RKO (cell line): ENCODE measurements around the gene SEBOX.

Experiments
- DNase-seq: peaks from one replicate; pipeline ENCODE4 v3.0.0-alpha.2; 2016; ENCODE audit warnings: low spot score

Gene SEBOX

DNA sequence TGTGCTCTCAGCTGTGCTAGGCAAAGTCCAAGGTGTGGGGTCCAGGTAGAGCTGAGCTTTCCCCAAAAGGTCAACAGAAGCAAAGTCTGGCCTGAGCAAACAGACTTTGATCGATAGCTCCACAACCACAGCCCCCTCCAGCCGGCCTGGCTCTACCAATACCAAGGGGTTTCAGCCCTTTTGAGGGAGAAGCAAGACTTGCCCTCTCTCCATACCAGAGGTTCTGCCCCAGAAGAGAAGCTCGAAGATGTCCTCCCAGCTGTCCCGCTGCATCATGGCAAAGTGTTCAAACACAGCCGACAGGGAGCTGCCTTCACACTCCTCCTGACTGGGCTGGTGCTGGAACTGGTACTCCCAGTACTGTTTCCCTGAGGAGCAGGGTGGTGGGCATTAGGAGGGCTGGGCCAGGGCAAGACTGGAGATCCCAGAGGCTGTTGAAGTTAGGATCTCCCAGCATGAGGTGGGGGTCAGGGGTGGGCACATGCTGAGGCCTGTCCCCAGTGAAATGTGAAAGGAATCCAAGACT, 3.4 kb upstream of the SEBOX start:
- no peak for DNase-seq

DNA sequence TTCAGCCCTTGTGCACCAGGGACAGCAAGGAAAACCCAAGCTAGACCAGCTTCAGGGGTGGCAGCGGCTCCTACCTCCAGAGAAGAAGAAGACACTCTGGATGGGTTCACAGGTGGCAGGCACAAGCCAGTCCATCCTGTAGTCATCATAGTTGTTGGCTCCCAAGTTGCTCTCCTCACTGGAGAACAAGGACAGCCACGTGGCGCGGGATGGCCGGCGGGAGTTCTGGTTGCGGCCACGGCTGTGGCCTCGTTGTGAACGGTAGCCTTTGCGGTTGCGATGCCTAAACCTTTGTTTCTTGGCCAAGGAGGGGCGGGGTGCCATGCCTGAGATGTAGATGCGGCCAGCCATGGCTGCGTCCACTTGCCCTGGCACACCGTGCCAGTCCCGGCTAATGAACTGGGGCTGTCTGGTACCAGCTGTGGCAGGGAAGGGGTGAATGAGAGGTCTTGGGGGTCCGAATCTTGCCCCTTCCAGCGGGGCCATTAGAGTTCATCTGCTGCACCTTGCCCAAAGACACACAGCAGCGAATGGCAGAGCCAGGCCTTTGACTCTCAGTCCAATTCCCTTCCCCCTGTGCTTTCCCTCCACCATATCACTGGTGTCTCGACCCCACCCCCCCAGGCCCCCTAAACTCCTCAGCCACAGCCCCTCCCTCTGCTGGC, 2.8 kb upstream of the SEBOX start:
- no peak for DNase-seq

DNA sequence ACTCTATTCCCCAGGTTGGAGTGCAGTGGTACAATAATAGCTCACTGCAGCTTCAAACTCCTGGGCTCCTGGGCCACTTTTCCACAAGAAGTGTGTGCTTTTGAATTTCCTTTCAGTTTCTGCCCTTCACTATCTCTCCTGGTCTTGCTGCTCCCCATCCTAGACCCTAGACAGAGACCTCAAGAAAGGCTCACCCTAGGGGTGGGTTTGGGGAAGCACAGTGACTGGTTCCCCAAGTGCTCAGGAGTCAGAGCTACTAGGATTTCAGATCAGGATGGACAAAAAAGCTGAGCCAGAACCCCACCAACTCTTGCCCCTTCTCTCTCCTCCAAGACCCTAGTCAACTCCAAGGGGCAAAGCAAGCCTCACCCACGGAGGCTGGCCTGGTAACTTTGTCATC, 1.6 kb upstream of the SEBOX start:
- no peak for DNase-seq

DNA sequence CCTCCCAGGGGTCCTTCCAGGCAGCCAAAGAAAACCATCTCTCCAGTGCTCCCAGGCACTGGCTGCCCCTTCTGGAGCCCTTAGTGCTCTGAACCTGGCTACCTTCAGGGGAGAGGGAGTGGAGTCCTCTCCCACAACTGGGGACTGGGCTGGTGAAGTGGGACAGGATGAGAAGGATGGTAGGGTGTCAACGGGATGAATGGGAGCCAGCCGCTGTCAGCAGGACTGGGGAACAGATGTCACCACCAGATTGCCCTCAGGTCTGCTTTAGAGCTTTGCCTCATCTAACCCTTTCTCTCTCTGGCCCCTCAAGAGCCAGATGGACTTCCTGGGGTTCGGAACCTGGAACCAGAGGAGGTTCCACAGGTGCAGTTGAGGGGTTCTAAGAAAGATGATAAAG, 488 bp upstream of the SEBOX start:
- no peak for DNase-seq

DNA sequence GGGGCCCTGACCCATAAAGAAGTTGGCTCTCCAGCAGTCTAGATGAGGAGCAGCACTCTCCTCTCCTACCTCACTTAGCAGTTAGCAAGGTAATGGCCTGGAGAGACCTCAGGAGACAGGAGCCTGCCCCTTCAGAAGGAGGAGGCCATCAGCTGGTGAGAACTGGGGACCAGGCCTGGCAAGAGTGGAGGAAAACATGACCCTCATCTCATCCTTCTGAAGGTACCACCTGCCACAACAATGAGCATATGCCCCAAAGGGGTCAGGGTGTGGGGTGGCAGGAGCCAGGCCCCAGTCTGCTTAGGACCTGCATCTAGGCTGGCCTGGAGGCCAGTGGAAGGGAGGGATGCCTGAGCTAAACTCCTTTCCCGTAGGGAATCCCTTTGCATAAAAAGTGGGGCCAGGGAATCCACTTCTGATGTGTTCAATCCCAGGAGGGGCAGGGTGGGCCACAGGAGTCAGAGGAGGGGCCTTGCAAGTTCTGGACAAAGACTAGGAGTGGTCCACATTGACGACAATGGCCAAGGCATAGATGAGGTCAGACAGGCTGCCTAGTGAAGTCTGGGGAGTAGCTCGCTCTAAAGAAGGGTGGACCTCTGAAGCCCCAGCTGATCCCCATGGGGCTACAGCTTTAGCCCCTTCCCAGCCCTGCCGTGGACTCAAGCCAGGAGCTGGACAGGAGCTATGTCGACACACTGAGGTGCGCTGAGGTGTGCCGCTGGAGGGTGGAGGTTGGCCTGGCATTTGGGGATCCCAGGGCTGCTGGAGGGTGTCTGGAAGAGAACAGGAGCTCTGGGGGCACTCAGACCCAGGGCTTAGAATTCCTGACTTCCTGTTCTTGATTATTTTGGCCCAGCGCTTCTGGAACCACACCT, 986 bp downstream of the SEBOX start:
- DNase-seq: no peak

DNA sequence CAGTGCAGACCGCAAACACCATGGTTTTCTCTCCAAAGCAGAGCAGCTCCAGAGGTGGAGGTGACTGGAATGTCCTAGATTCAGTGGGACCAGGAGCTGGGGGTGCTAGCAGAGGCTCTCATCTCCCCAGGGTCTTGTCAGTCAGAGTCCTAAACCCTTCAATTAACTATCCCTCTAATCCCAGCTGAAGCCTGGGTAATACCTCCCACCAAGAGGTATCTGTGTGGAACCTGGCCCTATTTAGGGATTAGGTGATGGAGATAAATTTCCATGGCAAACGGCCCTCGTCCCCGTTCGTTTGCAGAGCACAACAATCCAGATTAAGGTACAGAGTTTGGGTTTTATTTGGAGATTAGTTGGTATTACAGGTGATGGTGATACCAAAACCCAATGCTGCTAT, 1.8 kb downstream of the SEBOX start:
- DNase-seq: no peak

DNA sequence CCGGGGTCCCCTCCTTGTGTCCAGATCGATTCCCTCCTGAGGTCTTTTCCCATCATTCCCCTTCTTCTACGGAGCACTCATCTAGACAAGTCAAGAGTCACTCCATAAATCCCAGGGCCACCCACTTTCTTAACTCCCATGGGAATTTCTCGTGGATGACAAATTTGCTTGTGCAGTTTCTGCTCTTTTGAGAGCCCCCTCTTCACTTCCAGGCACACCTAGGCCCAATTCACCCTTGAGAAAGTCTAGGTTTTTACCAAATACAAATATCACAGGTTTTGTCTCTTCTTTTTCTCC, 7.2 kb downstream of the SEBOX start:
- no peak for DNase-seq

DNA sequence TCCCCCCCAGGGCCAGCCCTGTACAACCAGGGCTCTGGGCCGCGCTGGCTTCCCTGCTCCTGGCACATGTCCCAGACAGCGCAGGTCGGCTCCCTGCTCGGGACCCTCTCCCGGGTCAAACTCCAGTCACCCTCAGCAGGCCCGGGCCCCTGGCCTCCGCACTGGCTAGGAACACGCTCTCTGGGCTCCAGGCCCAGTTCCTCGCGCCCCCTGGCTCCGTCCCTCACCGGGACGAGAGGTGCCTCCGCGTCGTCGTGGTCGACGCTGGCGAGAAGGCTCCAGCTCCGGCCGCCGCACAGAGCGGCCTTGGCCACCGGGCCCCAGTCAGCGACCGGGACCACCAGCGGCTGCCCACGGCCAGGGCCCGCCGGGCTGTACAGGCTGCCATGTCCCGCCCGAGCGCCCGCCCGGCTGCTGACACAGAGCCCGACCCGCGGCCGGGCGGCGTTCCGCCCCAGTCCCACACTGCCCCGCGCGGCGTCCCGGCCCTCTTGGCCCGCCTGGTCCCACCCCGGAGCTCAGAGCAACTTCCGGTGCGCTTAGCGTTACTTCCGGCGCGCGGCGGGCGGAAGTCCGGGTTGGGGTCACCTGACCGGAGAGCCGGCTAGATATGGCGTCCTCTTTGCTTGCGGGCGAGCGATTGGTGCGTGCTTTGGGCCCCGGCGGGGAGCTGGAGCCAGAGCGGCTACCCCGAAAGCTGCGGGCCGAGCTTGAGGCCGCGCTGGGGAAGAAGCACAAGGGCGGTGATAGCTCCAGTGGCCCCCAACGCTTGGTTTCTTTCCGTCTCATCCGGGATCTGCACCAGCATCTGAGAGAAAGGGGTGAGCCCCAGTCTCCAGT, 7.7 kb downstream of the SEBOX start, which contains the start of gene POLDIP2:
TSS of gene POLDIP2 (minus strand) at position 467 of the 840 bp plus-strand sequence. CDS start at position 388, 79 bp downstream.
- peak; percentile 95 for DNase-seq

DNA sequence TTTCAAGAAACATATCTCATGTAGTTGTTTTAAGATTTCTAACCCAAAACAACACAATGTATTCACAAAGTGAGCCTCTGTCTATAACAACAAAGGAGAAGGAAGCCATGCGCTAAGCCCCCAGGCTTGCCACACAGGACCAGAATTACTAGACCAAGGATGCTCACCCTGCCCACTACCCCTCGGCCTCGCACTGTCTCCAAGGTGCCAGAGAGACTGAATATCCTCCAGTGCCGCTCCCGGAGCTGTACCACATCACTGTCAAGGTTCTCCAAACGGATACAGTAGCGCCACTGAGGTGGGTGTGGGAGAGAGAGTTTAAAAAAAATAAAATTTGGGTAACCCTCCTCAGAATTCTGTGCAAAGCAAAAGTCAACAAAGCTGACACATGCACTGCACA, 14.7 kb downstream of the SEBOX start:
- no peak for DNase-seq

DNA sequence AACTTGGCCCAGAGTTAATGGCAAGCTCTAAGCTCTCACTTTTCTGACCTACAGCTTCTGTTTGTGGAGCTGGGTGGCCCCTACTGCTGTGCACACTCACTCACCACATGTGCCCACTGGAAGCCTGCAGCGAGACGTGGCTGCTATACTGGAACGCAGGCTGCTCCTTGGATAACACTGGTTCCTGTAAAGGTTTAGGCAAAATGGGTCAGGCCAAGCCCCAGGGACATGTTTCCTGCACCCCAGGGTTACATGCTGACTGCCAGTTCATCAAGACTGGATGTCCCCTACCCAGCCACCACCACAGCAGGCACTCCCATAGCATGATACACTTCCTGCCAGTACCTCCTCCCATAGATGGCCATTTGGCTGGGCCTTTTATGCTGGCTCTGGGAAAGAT, 16.0 kb downstream of the SEBOX start:
- no peak for DNase-seq

DNA sequence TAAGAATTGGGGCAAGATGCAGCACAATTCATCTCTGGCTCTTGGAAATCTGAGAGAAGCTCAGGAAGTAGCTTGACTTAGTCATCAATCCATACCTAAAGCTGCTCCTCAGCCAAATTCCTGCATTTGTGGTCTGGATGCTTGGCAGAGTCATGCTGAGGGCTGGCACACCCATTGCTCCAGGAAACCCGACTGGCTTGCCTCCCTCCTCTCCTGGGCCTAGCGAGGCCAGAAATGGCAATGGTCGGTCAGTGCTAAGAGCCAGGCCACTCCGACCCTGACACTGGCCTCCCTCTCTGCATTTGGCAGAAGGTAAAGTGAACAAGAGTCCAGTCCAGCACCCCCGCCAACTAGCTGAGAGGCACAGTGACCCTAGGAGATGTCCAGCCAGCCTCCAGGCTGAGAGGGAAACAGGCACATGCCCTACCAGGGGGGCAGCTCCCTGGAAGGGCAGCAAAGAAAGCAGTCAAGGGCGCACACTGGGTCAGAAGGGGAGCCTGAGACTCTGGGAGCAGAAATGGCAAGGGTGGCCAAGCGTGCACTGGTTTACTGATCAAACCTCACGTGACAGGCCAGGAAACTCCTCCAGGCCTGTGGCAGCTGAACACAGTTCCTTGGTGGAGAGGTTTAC, 17.6 kb downstream of the SEBOX start:
- peak; percentile 46 for DNase-seq

DNA sequence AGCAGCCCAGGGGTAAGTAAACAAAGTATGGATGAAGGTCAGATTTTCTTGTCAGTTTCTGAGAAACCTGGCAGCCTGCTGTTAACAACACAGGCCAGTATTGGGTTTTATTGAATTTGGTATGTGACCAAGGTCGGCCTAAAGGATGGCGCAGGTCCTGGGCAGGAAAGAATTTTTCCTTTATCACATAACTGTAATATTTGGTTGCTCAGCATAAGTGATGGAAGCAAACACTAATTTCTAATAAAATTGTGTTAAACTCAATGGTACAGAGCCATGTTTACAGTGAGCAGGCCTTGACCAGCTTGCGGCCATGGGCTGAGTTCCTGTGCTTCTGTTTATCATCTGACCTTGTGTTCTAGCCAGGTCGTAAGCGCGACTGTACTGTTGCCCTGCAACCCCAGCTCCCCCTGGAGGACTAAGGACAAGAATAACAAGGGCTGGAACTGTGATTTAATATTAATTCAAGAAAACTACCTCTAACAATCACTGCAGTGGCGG, 18.2 kb downstream of the SEBOX start:
- no peak for DNase-seq

DNA sequence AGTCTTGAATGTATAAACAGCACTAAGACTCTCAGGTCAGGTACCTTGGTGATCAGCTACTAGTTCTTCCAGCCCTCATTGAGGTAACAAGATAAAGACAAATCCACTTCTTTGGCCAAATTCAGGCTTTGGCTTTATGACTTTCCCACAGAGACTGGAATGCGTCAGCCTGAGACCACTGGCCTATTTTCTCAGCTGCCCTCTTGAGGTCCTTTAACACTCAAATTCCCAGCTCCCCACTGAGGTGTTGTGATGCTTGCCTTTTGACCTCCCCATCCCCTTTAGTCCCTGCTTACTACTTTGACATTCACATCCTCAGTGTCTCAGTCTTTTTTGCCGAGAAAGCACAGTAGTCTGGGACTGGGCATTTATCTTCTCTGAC, 18.8 kb downstream of the SEBOX start:
- no peak for DNase-seq

DNA sequence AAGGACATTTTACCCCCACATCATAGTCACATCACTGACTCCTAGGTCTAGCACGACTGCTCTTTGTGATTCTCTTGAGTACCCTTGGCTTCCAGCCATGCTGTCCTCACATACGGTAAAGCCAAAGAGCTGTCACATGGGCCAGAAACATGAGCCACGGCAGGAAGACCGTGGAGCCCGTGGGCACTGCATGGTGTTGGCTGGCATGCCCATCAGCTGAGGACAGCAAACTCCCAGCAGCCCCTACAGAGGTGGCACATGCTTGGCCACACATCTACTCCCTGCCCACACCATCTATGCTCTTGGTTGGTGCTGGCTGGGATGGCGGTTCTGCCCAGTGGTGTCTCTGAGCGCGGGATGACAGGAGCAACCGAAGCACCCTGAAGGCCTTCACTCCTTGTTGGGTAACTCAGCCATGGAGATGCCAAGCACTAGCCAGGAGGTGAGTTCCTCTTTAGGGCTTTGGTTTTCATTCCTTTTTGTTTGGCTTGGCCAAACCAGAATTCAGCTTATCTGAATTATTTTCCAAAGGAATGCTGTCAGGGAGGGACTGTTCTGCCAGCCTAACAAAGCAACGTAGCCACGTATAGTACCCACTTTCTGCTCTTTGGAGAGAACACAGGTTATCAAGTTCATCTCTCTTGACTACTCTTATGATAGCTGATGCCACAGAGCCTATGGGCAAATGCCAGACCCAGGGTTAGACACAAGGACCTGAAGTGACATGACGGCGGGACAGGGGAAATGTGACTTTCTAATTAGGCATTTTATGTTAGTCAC, 19.4 kb downstream of the SEBOX start:
- no peak for DNase-seq

DNA sequence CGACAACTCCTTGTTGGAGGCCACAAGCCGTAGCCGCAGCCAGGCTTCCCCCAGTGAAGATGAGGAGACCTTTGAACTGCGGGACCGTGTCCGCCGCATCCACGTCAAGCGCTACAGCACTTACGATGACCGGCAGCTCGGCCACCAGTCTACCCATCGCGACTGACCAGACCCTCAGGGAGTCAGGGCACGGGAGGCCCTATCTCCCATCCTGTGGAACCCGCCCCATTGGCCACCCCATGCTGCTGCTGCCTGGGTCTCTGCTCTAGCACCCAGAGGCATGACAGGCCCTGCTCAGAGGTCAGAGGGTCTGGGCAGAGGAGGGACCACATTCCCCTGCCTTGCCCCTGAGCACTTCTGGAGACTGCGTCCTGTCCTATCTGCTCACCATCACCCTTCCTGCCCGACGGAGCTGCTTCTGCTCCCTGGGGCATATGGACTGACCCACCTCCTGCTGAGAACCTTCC, 20.5 kb downstream of the SEBOX start:
- DNase-seq: no peak

DNA sequence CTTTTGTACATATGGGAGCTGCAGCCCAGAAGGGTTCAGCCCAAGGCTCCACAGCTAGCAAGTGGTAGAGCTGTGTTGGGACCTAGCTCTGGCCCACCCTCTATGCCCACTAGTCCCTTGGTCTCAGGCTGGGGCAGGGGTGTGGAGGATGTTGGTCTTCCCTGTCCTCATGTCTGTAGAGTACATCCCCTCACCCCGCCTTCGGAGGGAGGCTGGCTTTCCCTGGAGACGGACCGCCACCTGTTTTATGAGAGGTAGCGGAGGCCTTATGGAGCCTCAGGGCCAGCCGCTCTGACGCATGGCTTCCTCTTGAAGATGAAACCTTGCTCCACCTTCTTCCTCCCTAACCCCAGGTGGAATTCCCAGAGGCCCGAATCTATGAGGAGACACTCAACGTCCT, 21.0 kb downstream of the SEBOX start:
- no peak for DNase-seq

DNA sequence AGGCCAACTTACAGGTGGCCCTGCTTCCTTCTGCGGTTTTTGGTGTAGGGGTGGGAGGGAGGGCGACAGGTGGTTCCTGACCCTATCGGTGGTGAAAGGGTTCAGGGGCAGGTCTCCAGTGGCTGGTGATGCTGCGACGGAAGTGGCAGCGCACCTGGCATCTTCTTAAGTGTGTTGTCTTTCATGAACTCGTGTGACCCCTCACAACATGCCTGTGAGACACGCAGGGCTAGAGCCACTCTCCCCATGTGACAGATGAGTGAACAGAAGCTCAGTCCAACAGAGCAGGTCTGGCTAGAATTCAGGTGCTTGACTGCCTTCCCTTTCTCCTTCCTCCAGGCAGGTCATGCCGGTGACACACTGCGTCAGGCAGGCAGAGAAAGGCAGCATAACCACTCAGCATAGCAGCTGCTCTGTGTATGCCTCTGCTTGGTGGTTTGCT, 21.5 kb downstream of the SEBOX start:
- DNase-seq: no peak

DNA sequence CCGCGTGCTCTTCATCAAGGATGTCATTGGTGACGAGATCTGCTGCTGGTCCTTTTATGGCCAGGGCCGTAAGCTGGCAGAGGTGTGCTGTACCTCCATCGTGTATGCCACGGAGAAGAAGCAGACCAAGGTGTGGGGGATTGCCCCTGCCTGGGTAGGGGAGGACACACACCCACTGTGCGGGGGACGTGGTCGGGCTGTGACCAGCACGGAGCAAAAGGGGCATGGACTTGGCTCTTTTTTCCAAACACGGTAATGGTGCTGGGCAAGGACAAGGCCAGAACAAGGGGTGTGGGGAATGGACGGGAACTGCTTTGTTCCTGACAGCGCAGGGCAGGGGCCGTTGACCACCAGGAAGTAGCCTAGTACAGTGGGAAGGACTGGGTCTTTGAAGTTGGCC, 22.7 kb downstream of the SEBOX start:
- DNase-seq: no peak

DNA sequence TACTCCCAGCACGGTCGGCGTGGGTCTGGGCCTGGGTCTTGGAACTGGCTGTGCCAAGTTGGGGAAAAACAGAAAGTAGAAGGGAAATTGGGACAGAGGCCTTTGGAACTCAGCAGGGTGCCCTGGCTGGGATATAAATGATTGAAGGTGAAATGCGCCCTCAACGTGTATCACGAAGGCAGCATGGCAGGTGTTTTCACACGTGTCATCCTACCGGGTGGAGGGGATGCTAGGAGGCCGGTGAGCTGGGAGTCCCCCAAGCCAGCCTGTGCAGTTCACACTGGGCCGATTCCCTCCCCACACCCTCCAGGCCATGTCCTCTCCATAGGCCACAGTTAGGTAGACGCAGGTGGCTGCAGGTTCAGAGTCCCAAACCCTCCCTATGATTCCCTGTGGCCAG, 23.5 kb downstream of the SEBOX start:
- DNase-seq: no peak

DNA sequence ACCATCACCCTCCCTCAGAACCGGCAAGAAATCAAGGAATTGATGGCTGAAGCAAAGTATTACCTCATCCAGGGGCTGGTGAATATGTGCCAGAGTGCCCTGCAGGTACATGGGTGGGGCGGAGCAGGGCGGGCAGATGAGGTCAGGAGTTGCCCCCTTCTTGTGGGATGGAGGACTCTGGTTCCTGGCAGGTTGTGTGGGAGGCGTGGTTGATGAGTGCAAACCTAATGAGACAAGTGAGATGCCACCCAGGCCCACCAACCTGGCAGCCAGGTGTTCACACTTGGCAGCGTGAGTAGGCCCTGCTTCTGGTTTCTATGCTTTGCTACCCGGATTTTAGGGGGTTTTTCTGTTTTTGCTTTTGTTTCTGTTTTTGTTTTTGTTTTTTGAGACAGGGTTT, 24.6 kb downstream of the SEBOX start:
- no peak for DNase-seq

DNA sequence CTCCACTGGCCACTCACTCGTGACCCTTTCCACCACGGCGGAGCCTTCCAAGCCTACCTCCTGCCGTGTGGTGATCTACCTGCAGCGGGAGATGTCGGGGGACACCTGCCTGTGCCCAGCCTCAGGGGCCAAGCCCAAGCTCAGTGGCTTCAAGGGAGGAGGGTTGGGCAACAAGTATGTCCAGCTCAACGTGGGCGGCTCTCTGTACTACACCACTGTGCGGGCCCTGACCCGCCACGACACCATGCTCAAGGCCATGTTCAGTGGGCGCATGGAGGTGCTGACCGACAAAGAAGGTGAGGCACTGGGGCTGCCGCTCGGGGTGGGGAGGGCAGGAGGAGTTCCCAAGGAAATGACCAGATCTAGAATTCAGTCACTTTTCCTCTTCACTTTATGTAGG, 25.6 kb downstream of the SEBOX start:
- no peak for DNase-seq
